Measurements from ENCODE around the gene OR5AL1.

DNA sequence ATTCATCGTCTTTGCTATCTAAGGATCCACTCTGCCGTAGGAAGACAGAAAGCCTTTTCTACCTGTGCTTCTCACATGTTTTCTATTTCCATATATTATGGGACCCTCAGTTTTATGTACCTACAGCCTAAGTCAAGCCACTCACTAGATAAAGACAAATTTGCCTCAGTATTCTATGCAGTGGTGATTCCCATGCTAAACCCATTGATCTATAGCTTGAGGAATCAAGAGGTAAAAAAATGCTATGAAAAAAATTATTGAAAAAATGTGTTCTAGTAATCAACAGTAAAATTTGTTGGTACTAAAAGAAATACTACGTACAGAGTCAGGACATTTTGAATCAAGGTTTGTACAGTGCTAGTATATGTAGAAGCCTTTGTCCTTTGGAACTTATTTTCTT, 18.1 kb upstream of the OR5AL1 start:
- TF ChIP-seq, protein P1, sequence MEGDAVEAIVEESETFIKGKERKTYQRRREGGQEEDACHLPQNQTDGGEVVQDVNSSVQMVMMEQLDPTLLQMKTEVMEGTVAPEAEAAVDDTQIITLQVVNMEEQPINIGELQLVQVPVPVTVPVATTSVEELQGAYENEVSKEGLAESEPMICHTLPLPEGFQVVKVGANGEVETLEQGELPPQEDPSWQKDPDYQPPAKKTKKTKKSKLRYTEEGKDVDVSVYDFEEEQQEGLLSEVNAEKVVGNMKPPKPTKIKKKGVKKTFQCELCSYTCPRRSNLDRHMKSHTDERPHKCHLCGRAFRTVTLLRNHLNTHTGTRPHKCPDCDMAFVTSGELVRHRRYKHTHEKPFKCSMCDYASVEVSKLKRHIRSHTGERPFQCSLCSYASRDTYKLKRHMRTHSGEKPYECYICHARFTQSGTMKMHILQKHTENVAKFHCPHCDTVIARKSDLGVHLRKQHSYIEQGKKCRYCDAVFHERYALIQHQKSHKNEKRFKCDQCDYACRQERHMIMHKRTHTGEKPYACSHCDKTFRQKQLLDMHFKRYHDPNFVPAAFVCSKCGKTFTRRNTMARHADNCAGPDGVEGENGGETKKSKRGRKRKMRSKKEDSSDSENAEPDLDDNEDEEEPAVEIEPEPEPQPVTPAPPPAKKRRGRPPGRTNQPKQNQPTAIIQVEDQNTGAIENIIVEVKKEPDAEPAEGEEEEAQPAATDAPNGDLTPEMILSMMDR (IDR thresholded peaks at IDR 0.05), result no peak
- TF ChIP-seq POLR2AphosphoS5 (IDR thresholded peaks at IDR 0.05; ENCODE audit: low read depth, low read length) (no peak), TCF7L2 (IDR thresholded peaks at IDR 0.05; ENCODE audit: low read depth, low read length) (no peak)
- TF ChIP-seq, protein P2, sequence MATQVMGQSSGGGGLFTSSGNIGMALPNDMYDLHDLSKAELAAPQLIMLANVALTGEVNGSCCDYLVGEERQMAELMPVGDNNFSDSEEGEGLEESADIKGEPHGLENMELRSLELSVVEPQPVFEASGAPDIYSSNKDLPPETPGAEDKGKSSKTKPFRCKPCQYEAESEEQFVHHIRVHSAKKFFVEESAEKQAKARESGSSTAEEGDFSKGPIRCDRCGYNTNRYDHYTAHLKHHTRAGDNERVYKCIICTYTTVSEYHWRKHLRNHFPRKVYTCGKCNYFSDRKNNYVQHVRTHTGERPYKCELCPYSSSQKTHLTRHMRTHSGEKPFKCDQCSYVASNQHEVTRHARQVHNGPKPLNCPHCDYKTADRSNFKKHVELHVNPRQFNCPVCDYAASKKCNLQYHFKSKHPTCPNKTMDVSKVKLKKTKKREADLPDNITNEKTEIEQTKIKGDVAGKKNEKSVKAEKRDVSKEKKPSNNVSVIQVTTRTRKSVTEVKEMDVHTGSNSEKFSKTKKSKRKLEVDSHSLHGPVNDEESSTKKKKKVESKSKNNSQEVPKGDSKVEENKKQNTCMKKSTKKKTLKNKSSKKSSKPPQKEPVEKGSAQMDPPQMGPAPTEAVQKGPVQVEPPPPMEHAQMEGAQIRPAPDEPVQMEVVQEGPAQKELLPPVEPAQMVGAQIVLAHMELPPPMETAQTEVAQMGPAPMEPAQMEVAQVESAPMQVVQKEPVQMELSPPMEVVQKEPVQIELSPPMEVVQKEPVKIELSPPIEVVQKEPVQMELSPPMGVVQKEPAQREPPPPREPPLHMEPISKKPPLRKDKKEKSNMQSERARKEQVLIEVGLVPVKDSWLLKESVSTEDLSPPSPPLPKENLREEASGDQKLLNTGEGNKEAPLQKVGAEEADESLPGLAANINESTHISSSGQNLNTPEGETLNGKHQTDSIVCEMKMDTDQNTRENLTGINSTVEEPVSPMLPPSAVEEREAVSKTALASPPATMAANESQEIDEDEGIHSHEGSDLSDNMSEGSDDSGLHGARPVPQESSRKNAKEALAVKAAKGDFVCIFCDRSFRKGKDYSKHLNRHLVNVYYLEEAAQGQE (IDR thresholded peaks at IDR 0.05; ENCODE audit: insufficient read depth in 1 of 2, low read depth in 2 of 2, low read length in 1 of 2), result no peak
